ENCODE data around the gene FOXK2.

FOXK2 gene

GRCh38 chr17:82496529-82497434 is 22.8 kb upstream of the FOXK2 start:
- peak overlapping the region; percentile 51 for H3K4me3 ChIP-seq (replicated peaks; ENCODE audit: low read depth, low read length)
- peak; percentile 95 for DNase-seq (ENCODE audit: extremely low read depth, insufficient read length)
- no peaks in the 10 kb centered on the region for H3K27me3 ChIP-seq (replicated peaks; ENCODE audit: control insufficient read depth, insufficient read depth, low read length)
- no peak for TF ChIP-seq CTCF (IDR thresholded peaks at IDR 0.05; ENCODE audit: insufficient read depth, low read length, poor library complexity, severe bottlenecking)
- no peaks in the 10 kb centered on the region for H3K36me3 ChIP-seq (ENCODE audit: control insufficient read depth, insufficient read depth, low read length)

- Histone ChIP-seq H3K36me3 (ENCODE audit: control insufficient read depth, insufficient read depth, low read length) (no peaks in the 10 kb centered on the region), H3K27me3 (replicated peaks; ENCODE audit: control insufficient read depth, insufficient read depth, low read length) (no peaks in the 10 kb centered on the region), H3K4me3 (replicated peaks; ENCODE audit: low read depth, low read length) (peak overlapping the region; percentile 48)
- DNase-seq (ENCODE audit: extremely low read depth, insufficient read length): peak; percentile 71
- TF ChIP-seq CTCF (IDR thresholded peaks at IDR 0.05; ENCODE audit: insufficient read depth, low read length, poor library complexity, severe bottlenecking): no peak
These were observed 21.8 kb upstream of the FOXK2 start for GRCh38 chr17:82497483-82498405.

GRCh38 chr17:82502207-82502606 is 17.3 kb upstream of the FOXK2 start:
- Histone ChIP-seq H3K27me3 (replicated peaks; ENCODE audit: control insufficient read depth, insufficient read depth, low read length) (no peaks in the 10 kb centered on the region), H3K4me3 (replicated peaks; ENCODE audit: low read depth, low read length) (no peak overlapping the region), H3K36me3 (ENCODE audit: control insufficient read depth, insufficient read depth, low read length) (no peaks in the 10 kb centered on the region)
- no peak for TF ChIP-seq CTCF (IDR thresholded peaks at IDR 0.05; ENCODE audit: insufficient read depth, low read length, poor library complexity, severe bottlenecking)
- DNase-seq (ENCODE audit: extremely low read depth, insufficient read length): no peak

GRCh38 chr17:82503094-82503727 is 16.3 kb upstream of the FOXK2 start:
- H3K36me3 ChIP-seq (ENCODE audit: control insufficient read depth, insufficient read depth, low read length): no peaks in the 10 kb centered on the region
- no peak for DNase-seq (ENCODE audit: extremely low read depth, insufficient read length)

More at GRCh38 chr17:82503094-82503727, 16.3 kb upstream of the FOXK2 start:
- Histone ChIP-seq H3K27me3 (replicated peaks; ENCODE audit: control insufficient read depth, insufficient read depth, low read length) (no peaks in the 10 kb centered on the region), H3K4me3 (replicated peaks; ENCODE audit: low read depth, low read length) (no peak overlapping the region)
- TF ChIP-seq CTCF (IDR thresholded peaks at IDR 0.05; ENCODE audit: insufficient read depth, low read length, poor library complexity, severe bottlenecking): no peak

Measured in GM06990 (cell line).